Kidney (tissue), 14 donors: ENCODE measurements around the gene INPP5A. TPM values are rescaled to one million over a fixed set of nuclear protein-coding genes. Genes with fewer than 3 reads are reported as not detected.

Source experiments
- DNase-seq, 5 donors: peaks; one replicate each; pipeline ENCODE4 v3.0.0-alpha.2; 2013 to 2020
- FAIRE-seq: peaks from 2 replicates; lab custom pipeline; 2012; peaks lifted over from hg19 to GRCh38; lab: Jason Lieb, UNC
- H3K27ac ChIP-seq, 2 donors: one replicate each; pipeline ENCODE4 v1.7.0; 2013; ENCODE audit warnings: low read depth in 2 of 2, low read length in 2 of 2, inconsistent platforms in 1 of 2
- H3K27me3 ChIP-seq: one replicate; pipeline ENCODE4 v1.7.1; 2013; ENCODE audit warnings: low read length, inconsistent platforms; ENCODE audit not compliant: control insufficient read depth, insufficient read depth
- H3K36me3 ChIP-seq, 3 donors: one replicate each; pipeline versions ENCODE4 v1.7.0 to v1.7.1; 2013; ENCODE audit warnings: low read length in 3 of 3, control low read depth in 1 of 3, inconsistent platforms in 1 of 3; ENCODE audit not compliant: insufficient read depth in 3 of 3, control insufficient read depth in 2 of 3
- H3K4me1 ChIP-seq, 3 donors: one replicate each; pipeline versions ENCODE4 v1.7.0 to v1.7.1; 2013; ENCODE audit warnings: low read length in 3 of 3, inconsistent platforms in 1 of 3, low read depth in 1 of 3; ENCODE audit not compliant: control insufficient read depth in 2 of 3, insufficient read depth in 2 of 3
- H3K4me3 ChIP-seq, 3 donors: one replicate each; pipeline versions ENCODE4 v1.7.0 to v1.8.1; 2013; ENCODE audit warnings: low read length in 3 of 3, control low read depth in 1 of 3, inconsistent platforms in 1 of 3
- H3K9ac ChIP-seq, 3 donors: one replicate each; pipeline versions ENCODE4 v1.7.0 to v1.7.1; 2013; ENCODE audit warnings: low read length in 3 of 3, control low read depth in 1 of 3, inconsistent platforms in 1 of 3
- H3K9me3 ChIP-seq, 3 donors: one replicate each; pipeline versions ENCODE4 v1.7.0 to v1.7.1; 2013; ENCODE audit warnings: low read length in 3 of 3, control low read depth in 1 of 3, inconsistent platforms in 1 of 3; ENCODE audit not compliant: control insufficient read depth in 2 of 3, insufficient read depth in 1 of 3
- CTCF ChIP-seq: IDR thresholded peaks from 3 replicates; pipeline ENCODE4 v1.5.1; 2012; ENCODE audit warnings: mild to moderate bottlenecking, moderate library complexity, borderline replicate concordance; ENCODE audit not compliant: insufficient read depth; ENCODE audit errors: extremely low read depth
- intact Hi-C: fragments of 100-400 bp; cut with DNase I; formaldehyde crosslinking; loops from one replicate; pipeline ENCODE4 v1.11.1; 2022
- polyA plus RNA-seq: library from polyadenylated mRNA; stranded (reverse); fragments of 350-450 nt; fragmentation: Illumina TruSeq; extraction: RNeasy Lipid Tissue Mini Kit (QIAGEN cat#74804); gene quantifications from one replicate; pipeline ENCODE4 v1.2.3, GENCODE V29; 2014; ENCODE audit warnings: low read depth, low replicate concordance; ENCODE audit not compliant: insufficient read depth
- total RNA-seq: library from RNA; stranded (reverse); fragmentation: NEBNext Ultra II Directional; extraction: Animal tissue kit (Norgen Biotek cat#: 25700); gene quantifications from one replicate; pipeline ENCODE4 v1.2.1, GENCODE V29; 2021
- donor health status: control.
- donor health status: control.
- donor health status: control.
- donor health status: control.
- donor health status: control.
- donor health status: DM: yes; HTN: yes; CAD: no.
- donor health status: Normal renal cell carcinoma (clear cell type).

INPP5A gene
- total and polyA plus RNA-seq, 2 donors from 2014 or later: 20.8 to 40.3 TPM

DNA sequence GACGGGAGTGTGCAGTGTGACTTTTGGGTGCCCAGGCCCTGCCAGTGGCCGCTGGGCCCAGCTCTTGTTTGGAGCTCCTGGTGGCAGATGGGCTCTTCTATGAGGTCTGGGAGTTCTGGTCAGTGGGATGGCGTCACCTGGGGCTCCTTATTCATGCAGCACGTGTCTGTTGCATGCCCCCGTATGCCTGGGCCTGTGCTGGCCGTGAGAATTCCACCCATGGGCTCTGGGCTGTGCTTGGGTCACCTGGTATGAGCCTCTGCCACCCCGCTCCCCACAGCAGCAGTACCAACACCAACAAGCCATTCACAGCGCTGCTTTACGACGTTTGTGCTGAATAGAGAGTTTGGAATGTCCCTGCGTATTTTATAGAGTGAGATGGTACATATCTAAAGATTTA lies 27.1 kb downstream of the INPP5A start:
- Histone ChIP-seq H3K4me1 (no peaks in the 10 kb centered on the region), H3K27me3 (no peaks in the 10 kb centered on the region), H3K27ac (no peak overlapping the region), H3K4me3 (no peak overlapping the region), H3K9ac (no peak overlapping the region), H3K36me3 (no peaks in the 10 kb centered on the region), H3K9me3 (peaks cover 0 to 2% (median 0%) of the 10 kb centered on the region in 3 donors)
- DNase-seq (no peak), FAIRE-seq (no peak)
- intact Hi-C loops: no loop called here
- no peak for TF ChIP-seq CTCF

- Histone ChIP-seq H3K9me3 (peaks cover 0 to 2% (median 0%) of the 10 kb centered on the region in 3 donors), H3K9ac (no peak overlapping the region), H3K4me1 (no peaks in the 10 kb centered on the region), H3K36me3 (no peaks in the 10 kb centered on the region), H3K27ac (no peak overlapping the region), H3K27me3 (no peaks in the 10 kb centered on the region), H3K4me3 (no peak overlapping the region)
- FAIRE-seq: no peak
- no peak for DNase-seq
- TF ChIP-seq CTCF: no peak
- intact Hi-C loops: no loop called here
These were observed 28.1 kb downstream of the INPP5A start for GRCh38 chr10:132565516-132566209.

DNA sequence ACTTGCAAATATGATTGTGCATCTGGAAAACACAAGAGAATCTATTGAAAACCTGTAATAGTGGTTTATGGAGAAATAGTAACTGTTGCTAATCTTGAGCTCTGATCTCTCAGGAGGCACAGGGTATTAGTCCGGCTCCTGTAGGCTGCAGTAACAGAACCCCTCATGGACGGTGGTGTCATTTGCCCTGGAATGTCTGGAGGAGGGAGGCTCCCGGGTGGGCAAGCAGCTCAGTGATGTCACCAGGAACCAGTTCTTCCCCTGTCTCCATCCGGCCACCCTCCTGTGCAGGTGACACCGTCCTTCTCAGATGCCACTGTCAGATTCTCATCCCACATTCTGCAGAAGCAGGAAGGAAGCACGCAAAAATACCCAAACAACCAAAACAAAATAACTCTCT lies 29.3 kb downstream of the INPP5A start:
- intact Hi-C loops: no loop called here
- DNase-seq (peak in 3 of 5 donors; percentile 79 to 80 (median 80)), FAIRE-seq (no peak)
- no peak overlapping the region for H3K9ac ChIP-seq
- H3K27ac ChIP-seq: no peak overlapping the region
- TF ChIP-seq CTCF: no peak
- no peak overlapping the region for H3K4me3 ChIP-seq
- no peaks in the 10 kb centered on the region for H3K27me3 ChIP-seq
- H3K9me3 ChIP-seq: peaks cover 0 to 2% (median 0%) of the 10 kb centered on the region in 3 donors
- H3K4me1 ChIP-seq: peaks cover 0 to 10% (median 5%) of the 10 kb centered on the region in 3 donors
- no peaks in the 10 kb centered on the region for H3K36me3 ChIP-seq
